GM19395 (cell line): ENCODE data around the gene TUBGCP5.
A peak's percentile ranks its signal among the peaks of the same experiment; 100 is the strongest.
"Not testable (repeated sequence)": the region's sequence is repeated elsewhere in the genome, so short reads cannot be mapped to it uniquely, and the experiment has no call there.

Experiments
- ATAC-seq: cut with Tn5 transposase; IDR thresholded peaks from one replicate; pipeline ENCODE4 v1.9.1; 2021; ENCODE audit warnings: mild to moderate bottlenecking, moderate library complexity; ENCODE audit not compliant: unreplicated experiment

The TUBGCP5 gene

GRCh38 chr15:23043535-23043934 lies 4.2 kb upstream of the TUBGCP5 start:
- not testable (repeated sequence) for ATAC-seq

GRCh38 chr15:23041736-23042135 lies 2.4 kb upstream of the TUBGCP5 start:
- ATAC-seq = not testable (repeated sequence)

- ATAC-seq = peak; percentile 29
These were observed 530 bp upstream of the TUBGCP5 start for GRCh38 chr15:23039917-23040281.

GRCh38 chr15:23038726-23039142 lies 635 bp downstream of the TUBGCP5 start:
- peak; percentile 31 for ATAC-seq

GRCh38 chr15:23035964-23036566 lies 3.3 kb downstream of the TUBGCP5 start:
- peak; percentile 28 for ATAC-seq

GRCh38 chr15:23033979-23034378 lies 5.4 kb downstream of the TUBGCP5 start:
- no peak for ATAC-seq

GRCh38 chr15:23026218-23026617 lies 13.2 kb downstream of the TUBGCP5 start:
- no peak for ATAC-seq

GRCh38 chr15:23022156-23022555 lies 17.2 kb downstream of the TUBGCP5 start:
- no peak for ATAC-seq

GRCh38 chr15:23014394-23015000 lies 24.9 kb downstream of the TUBGCP5 start:
- ATAC-seq = no peak

GRCh38 chr15:23013681-23014080 lies 25.7 kb downstream of the TUBGCP5 start:
- ATAC-seq = no peak

- not testable (repeated sequence) for ATAC-seq
These were observed 26.8 kb downstream of the TUBGCP5 start for GRCh38 chr15:23012616-23013015.

GRCh38 chr15:23003736-23004135 lies 35.6 kb downstream of the TUBGCP5 start:
- no peak for ATAC-seq

GRCh38 chr15:23002920-23003319 lies 36.4 kb downstream of the TUBGCP5 start:
- ATAC-seq = no peak

- ATAC-seq = no peak
These were observed 43.6 kb downstream of the TUBGCP5 start for GRCh38 chr15:22995795-22996194.

- no peak for ATAC-seq
These were observed 47.4 kb downstream of the TUBGCP5 start for GRCh38 chr15:22992024-22992326.

GRCh38 chr15:22989576-22990477 lies 49.5 kb downstream of the TUBGCP5 start:
- ATAC-seq = no peak

GRCh38 chr15:22988811-22989210 lies 50.6 kb downstream of the TUBGCP5 start:
- ATAC-seq = no peak

GRCh38 chr15:22981931-22982330 lies 57.4 kb downstream of the TUBGCP5 start:
- ATAC-seq = not testable (repeated sequence)

GRCh38 chr15:22981051-22981840 lies 58.1 kb downstream of the TUBGCP5 start:
- no peak for ATAC-seq

GRCh38 chr15:22980189-22981050 lies 58.9 kb downstream of the TUBGCP5 start, which contains the start of gene CYFIP1:
Gene CYFIP1 (minus strand): TSS chr15:22980368. CDS start chr15:22947285, 33,083 bp downstream.
- peak; percentile 54 for ATAC-seq
